Endodermal cell (in vitro differentiated cells): ENCODE data around the gene POLD2. TPM values are rescaled to one million over a fixed set of nuclear protein-coding genes. Genes with fewer than 3 reads are reported as not detected.
A peak's percentile ranks its signal among the peaks of the same experiment; 100 is the strongest.

ENCODE experiments used
- DNase-seq: peaks from one replicate; pipeline ENCODE4 v3.0.0-alpha.2; 2017
- H3K27ac ChIP-seq: 2 replicates; pipeline ENCODE4 v1.5.1; 2013; ENCODE audit warnings: mild to moderate bottlenecking, low read depth, low read length, moderate library complexity
- H3K27me3 ChIP-seq: 2 replicates; pipeline ENCODE4 v1.6.1; 2013; ENCODE audit warnings: mild to moderate bottlenecking, low read length, moderate library complexity; ENCODE audit not compliant: insufficient read depth, control insufficient read depth, poor library complexity, severe bottlenecking
- H3K36me3 ChIP-seq: 2 replicates; pipeline ENCODE4 v1.7.0; 2013; ENCODE audit warnings: mild to moderate bottlenecking, low read length, moderate library complexity; ENCODE audit not compliant: control insufficient read depth, insufficient read depth
- H3K4me1 ChIP-seq: one replicate; pipeline ENCODE4 v1.7.0; 2013; ENCODE audit warnings: low read length; ENCODE audit not compliant: control insufficient read depth, insufficient read depth
- H3K4me3 ChIP-seq: 2 replicates; pipeline ENCODE4 v1.5.1; 2013; ENCODE audit warnings: mild to moderate bottlenecking, low read length, moderate library complexity
- H3K9ac ChIP-seq: 2 replicates; pipeline ENCODE4 v1.6.1; 2013; ENCODE audit warnings: mild to moderate bottlenecking, low read length, moderate library complexity; ENCODE audit not compliant: poor library complexity, severe bottlenecking; ENCODE audit errors: extremely low read depth
- H3K9me3 ChIP-seq: 2 replicates; pipeline ENCODE4 v1.6.1; 2013; ENCODE audit warnings: mild to moderate bottlenecking, low read length, moderate library complexity; ENCODE audit not compliant: control insufficient read depth
- H3K27ac Mint-ChIP-seq: 2 replicates; pipeline ENCODE4 v1.8.0; 2020; ENCODE audit warnings: mixed read lengths
- H3K27me3 Mint-ChIP-seq: 2 replicates; pipeline ENCODE4 v1.8.0; 2021; ENCODE audit warnings: mild to moderate bottlenecking, mixed read lengths; ENCODE audit not compliant: insufficient read depth
- H3K36me3 Mint-ChIP-seq: 2 replicates; pipeline ENCODE4 v1.8.0; 2020; ENCODE audit warnings: low read depth, mixed read lengths
- H3K4me1 Mint-ChIP-seq: 2 replicates; pipeline ENCODE4 v1.8.0; 2020; ENCODE audit warnings: mixed read lengths
- H3K4me3 Mint-ChIP-seq: 2 replicates; pipeline ENCODE4 v1.8.0; 2020; ENCODE audit warnings: mild to moderate bottlenecking, moderate library complexity, mixed read lengths
- H3K9me3 Mint-ChIP-seq: 2 replicates; pipeline ENCODE4 v1.8.0; 2020; ENCODE audit warnings: mild to moderate bottlenecking, mixed read lengths
- WGBS, 2 experiments: methylation state at CpG; one replicate each; pipeline versions ENCODE4 v1.1.5 to v1.1.7; 2013; ENCODE audit warnings: missing lambda C conversion rate in 2 of 2, mixed read lengths in 1 of 2; ENCODE audit not compliant: insufficient coverage in 1 of 2, insufficient read length in 1 of 2; 5-methylcytosine and 5-hydroxymethylcytosine counted together
- total RNA-seq, 2 donors: library from RNA; stranded (reverse); fragmentation: NEBNext Ultra II Directional in 1 of 2; extraction: Animal tissue kit (Norgen Biotek cat#: 25700) in 1 of 2; gene quantifications; 2 replicates in 1 of 2; 3 replicates in 1 of 2; pipeline ENCODE4 v1.2.1, GENCODE V29; 2021
- TF ChIP-seq, protein P1 (sequence below): fragments of 200-600 bp; sonication (generic); conservative IDR thresholded peaks from 2 replicates; pipeline ENCODE4 v1.5.0; 2021; ENCODE audit warnings: antibody characterized with exemption, mild to moderate bottlenecking

POLD2 gene
- total RNA-seq, 2 donors from 2014 or later: 127 to 141 TPM

DNA sequence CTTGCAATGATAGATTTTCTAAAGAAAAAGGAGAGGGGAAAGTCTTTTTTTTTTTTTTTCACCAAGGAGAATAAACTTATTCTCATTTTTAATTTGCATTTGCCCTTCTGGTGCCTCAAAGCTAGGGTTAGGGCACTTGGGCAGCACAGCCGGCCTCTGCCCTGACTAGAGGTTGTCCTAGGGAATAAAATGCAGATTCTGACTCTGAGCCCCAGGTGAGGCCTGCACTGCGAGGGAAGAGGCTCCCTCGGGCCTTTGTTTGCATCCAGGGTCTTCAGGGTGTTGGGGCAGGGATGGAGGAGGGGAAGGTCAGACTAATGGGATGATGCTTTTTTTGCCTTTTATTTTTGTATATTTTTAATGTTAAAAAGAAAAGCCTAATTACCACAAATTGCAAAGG is 9.9 kb upstream of the POLD2 start:
- Histone ChIP-seq H3K4me3 (no peak overlapping the region), H3K4me1 (peaks cover 11% of the 10 kb centered on the region), H3K27ac (no peak overlapping the region), H3K9ac (no peak overlapping the region), H3K27me3 (no peaks in the 10 kb centered on the region), H3K36me3 (no peaks in the 10 kb centered on the region), H3K9me3 (no peaks in the 10 kb centered on the region)
- DNase-seq: no peak
- Mint-ChIP-seq H3K4me1 (peaks cover 19% of the 10 kb centered on the region), H3K36me3 (no peaks in the 10 kb centered on the region), H3K9me3 (no peaks in the 10 kb centered on the region), H3K27me3 (peaks cover 34% of the 10 kb centered on the region), H3K27ac (no peak overlapping the region), H3K4me3 (no peak overlapping the region)
- TF ChIP-seq, protein P1, sequence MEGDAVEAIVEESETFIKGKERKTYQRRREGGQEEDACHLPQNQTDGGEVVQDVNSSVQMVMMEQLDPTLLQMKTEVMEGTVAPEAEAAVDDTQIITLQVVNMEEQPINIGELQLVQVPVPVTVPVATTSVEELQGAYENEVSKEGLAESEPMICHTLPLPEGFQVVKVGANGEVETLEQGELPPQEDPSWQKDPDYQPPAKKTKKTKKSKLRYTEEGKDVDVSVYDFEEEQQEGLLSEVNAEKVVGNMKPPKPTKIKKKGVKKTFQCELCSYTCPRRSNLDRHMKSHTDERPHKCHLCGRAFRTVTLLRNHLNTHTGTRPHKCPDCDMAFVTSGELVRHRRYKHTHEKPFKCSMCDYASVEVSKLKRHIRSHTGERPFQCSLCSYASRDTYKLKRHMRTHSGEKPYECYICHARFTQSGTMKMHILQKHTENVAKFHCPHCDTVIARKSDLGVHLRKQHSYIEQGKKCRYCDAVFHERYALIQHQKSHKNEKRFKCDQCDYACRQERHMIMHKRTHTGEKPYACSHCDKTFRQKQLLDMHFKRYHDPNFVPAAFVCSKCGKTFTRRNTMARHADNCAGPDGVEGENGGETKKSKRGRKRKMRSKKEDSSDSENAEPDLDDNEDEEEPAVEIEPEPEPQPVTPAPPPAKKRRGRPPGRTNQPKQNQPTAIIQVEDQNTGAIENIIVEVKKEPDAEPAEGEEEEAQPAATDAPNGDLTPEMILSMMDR: no peak
- 44 to 75% methylated on average over 3 of the region's 3 CpGs for WGBS, 2 experiments

DNA sequence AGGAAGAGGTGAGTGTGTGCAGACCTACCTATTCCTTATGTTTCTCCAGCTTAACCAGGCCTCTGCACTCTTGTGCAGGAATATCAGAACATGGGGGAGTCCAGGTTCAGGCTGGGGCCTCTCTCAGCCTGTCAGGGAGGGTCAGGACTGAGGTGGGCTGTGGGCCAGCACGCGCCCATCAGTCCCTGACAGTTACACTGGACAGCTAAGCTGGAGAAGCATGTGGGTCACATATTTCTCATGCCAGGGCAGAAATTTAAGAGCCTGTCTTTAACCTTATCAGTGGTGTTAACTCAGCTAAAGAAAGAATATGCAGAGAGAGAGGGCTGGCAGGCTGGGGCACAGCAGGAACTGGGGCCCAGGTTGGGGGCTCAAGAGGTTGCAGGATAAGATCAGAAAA is 8.7 kb upstream of the POLD2 start:
- H3K4me1 Mint-ChIP-seq: peaks cover 19% of the 10 kb centered on the region
- Histone ChIP-seq H3K36me3 (no peaks in the 10 kb centered on the region), H3K4me3 (no peak overlapping the region), H3K4me1 (peaks cover 11% of the 10 kb centered on the region), H3K27ac (no peak overlapping the region), H3K9ac (no peak overlapping the region), H3K9me3 (peaks cover 11% of the 10 kb centered on the region), H3K27me3 (no peaks in the 10 kb centered on the region)
- DNase-seq: no peak
- TF ChIP-seq, protein P1: no peak
- peaks cover 10% of the 10 kb centered on the region for H3K9me3 Mint-ChIP-seq
- no peak overlapping the region for H3K4me3 Mint-ChIP-seq
- no peaks in the 10 kb centered on the region for H3K36me3 Mint-ChIP-seq
- WGBS, 2 experiments: 85 to 89% methylated on average over 2 of the region's 2 CpGs
- no peak overlapping the region for H3K27ac Mint-ChIP-seq
- peaks cover 39% of the 10 kb centered on the region for H3K27me3 Mint-ChIP-seq

DNA sequence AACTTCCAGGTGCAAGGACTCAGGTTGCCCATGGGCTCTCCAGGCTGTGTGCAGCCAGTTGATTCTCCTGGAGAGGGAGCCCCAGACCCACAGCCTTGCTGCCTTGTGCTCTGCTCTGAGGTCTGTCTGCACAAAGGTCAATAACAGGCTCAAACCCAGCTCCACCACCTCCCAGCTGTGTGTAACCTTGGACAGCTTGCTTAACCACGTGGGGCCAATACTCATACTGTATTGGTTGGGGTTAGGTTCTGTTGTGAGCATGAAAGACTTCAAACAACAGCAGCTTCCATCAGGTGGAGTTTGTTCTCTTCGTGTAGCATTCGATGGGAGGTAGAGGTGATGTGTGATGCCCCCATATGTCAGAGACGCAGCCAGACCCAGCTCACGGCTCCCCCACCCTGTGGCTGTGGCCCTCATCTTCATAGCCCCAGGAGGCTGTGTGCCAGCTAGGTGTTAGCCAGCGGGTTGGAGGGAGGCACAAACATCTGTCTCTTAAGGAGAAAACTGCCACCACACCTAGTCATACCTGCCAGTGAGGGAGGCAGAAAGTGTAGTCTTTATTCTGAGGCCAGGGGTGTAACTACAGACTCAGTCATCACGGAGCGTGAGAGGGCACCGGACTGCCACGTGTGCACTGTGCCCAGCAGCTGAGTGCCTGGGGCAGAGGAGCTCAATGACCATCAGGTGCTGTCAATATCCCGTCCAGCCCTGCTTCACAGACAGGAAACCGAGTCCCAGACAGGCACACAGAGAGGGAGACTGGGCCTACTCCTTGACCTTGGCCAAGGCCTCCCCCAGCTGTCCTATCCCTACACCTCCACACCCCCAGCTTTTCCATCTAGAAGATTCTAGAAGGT is 8.1 kb upstream of the POLD2 start:
- Mint-ChIP-seq H3K27ac (no peak overlapping the region), H3K36me3 (no peaks in the 10 kb centered on the region), H3K4me3 (no peak overlapping the region), H3K9me3 (peaks cover 13% of the 10 kb centered on the region), H3K27me3 (peaks cover 45% of the 10 kb centered on the region), H3K4me1 (peaks cover 19% of the 10 kb centered on the region)
- peaks cover 11% of the 10 kb centered on the region for H3K9me3 ChIP-seq
- no peaks in the 10 kb centered on the region for H3K36me3 ChIP-seq
- TF ChIP-seq, protein P1: peak; percentile 82
- no peaks in the 10 kb centered on the region for H3K27me3 ChIP-seq
- peaks cover 11% of the 10 kb centered on the region for H3K4me1 ChIP-seq
- peak; percentile 85 for DNase-seq
- no peak overlapping the region for H3K27ac ChIP-seq
- WGBS, 2 experiments: 85 to 92% methylated on average over 5 to 12 of the region's 12 CpGs
- H3K4me3 ChIP-seq: no peak overlapping the region
- H3K9ac ChIP-seq: no peak overlapping the region
